HG03045 (cell line): ENCODE results near the gene BRSK2.
"Not testable (repeated sequence)": the region's sequence is repeated elsewhere in the genome, so short reads cannot be mapped to it uniquely, and the experiment has no call there.

Source experiments
- ATAC-seq: cut with Tn5 transposase; IDR thresholded peaks from one replicate; pipeline ENCODE4 v1.9.1; 2021; ENCODE audit warnings: mild to moderate bottlenecking, moderate library complexity; ENCODE audit not compliant: unreplicated experiment

The BRSK2 gene

GRCh38 chr11:1406571-1407485 is 17.1 kb downstream of the BRSK2 start:
- ATAC-seq: no peak

GRCh38 chr11:1407668-1408067 is 17.9 kb downstream of the BRSK2 start:
- ATAC-seq: no peak

GRCh38 chr11:1408346-1408745 is 18.6 kb downstream of the BRSK2 start:
- no peak for ATAC-seq

DNA sequence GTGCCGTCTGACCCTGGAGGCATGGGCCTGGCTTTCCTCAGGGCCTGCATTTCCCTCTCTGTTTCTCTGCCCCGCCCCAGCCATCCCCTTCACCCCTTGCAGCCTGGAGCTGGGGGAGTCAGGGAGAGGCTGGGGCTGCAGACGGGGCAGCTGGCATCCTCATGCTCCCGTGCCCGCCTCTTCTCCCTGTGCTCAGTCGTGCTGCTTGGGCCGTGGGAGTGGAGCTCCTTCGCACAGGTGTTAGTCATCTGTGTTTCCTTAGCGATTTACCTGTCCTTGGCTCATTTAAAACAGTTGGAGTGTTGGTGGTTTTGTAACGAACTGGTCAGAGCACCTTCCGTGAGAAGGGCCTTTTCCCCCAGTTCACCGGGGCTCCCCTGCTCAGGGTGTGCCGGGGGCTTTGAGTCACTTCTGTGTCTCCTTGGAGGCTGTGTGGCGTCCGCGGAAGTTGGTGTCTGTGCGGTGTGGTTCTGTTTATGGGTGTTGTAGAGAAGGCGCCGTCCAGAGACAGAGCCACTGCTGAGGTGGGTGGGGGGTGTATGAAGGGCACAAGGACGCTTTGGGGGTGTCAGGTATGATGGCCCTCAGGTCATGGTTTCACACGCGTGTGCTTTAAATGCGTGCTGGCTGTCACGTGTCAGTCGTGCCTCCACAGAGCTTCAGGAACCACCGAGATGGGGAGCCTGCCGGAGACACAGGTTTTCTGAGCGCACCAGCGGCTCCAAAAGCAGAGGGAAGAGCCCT is 19.5 kb downstream of the BRSK2 start:
- no peak for ATAC-seq

DNA sequence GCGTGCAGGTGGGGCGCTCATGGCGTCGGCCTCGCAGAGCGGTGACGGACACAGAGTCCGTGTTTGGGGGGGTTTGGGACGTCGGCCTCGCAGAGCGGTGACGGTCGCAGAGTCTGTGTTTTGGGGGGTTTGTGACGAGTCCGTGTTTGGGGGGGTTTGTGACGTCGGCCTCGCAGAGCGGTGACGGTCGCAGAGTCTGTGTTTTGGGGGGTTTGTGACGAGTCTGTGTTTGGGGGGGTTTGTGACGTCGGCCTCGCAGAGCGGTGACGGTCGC is 20.1 kb downstream of the BRSK2 start:
- not testable (repeated sequence) for ATAC-seq

- ATAC-seq: no peak
These were observed 20.9 kb downstream of the BRSK2 start for GRCh38 chr11:1410366-1411291.

- no peak for ATAC-seq
These were observed 21.6 kb downstream of the BRSK2 start for GRCh38 chr11:1411301-1411700.

- not testable (repeated sequence) for ATAC-seq
These were observed 22.0 kb downstream of the BRSK2 start for GRCh38 chr11:1411739-1412138.

DNA sequence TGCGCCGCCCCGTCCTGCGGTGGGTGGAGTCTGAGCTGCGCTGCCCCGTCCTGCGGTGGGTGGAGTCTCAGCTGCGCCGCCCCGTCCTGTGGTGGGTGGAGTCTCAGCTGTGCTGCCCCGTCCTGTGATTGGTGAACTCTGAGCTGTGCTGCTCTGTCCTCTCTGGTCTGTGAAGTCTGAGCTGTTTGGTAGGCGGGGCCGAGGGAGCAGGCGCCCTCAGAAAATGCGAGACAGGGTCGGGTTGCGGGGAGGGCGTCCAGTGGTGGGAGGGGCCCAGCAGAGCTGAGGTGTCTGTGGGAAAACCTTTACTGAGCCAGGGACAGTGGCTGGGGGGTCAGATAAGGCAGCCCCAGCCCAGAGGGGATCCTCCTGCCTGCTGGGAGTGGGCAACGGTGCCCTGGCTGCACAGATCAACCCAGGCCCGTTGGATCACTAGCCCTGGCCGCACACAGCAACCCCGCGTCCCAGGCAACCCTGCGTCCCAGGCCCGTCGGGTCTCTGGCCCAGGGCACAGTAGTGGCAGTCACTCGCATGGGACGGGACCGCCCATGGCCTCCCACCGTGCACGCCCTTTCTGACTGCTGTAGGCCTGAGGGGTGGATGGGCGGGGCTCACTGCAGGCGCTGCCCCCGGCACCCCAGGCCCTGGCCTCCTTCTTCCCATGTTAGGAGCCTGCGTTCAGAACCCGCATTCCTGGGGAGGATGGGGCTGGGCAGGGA is 22.8 kb downstream of the BRSK2 start:
- ATAC-seq: no peak

- ATAC-seq: no peak
These were observed 24.9 kb downstream of the BRSK2 start for GRCh38 chr11:1414650-1415049.

DNA sequence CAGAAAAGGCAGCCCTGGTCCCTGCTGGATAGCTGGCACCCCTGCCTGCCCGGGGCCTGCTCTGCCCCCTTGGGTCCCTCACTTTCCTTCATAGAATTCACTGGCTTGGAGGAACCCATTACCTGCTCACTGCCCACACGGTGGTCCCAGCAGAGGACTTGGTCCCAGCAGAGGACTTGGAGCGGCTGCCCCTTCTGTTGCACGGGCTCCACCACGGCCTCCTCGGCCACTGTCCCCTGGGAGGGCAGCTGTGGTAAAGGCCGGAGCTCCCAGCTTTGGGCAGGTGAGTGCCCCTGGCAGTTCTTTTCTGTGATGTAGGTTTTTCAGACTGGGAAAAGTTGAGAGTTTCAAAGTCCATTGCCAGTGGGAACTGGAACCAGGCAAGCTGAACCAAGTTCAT is 25.9 kb downstream of the BRSK2 start:
- ATAC-seq: no peak

DNA sequence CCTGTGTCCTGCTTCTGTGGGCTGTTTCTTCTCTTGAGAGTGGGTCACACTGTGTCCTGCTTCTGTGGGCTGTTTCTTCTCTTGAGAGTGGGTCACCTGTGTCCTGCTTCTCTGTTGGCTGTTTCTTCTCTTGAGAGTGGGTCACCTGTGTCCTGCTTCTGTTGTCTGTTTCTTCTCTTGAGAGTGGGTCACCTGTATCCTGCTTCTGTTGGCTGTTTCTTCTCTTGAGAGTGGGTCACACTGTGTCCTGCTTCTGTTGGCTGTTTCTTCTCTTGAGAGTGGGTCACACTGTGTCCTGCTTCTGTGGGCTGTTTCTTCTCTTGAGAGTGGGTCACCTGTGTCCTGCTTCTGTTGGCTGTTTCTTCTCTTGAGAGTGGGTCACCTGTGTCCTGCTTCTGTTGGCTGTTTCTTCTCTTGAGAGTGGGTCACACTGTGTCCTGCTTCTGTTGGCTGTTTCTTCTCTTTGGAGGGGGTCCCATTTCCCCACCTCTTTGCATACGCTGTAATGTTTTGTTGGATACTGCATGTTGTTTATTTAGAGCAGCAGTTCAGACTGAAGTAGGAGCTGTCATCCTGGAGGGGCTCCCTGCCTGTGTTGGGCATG is 28.6 kb downstream of the BRSK2 start:
- not testable (repeated sequence) for ATAC-seq

DNA sequence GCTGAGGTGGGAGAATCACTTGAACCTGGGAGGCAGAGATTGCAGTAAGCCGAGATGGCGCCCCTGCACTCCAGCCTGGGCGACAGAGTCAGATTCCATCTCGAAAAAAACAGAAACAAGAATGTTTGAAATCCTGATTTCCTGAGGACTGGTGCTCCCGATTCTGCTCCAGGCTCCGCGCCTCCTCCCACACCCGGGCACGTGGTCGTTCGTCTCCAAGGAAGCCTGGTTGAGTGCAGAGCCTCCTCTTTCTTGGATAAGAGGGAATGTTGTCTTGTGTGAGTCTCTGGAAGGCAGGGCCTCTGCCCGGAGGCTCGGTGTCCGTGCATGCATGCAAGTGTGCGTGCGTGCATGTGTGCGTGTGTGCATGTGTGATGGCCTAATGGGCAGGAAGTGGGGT is 30.1 kb downstream of the BRSK2 start:
- no peak for ATAC-seq

DNA sequence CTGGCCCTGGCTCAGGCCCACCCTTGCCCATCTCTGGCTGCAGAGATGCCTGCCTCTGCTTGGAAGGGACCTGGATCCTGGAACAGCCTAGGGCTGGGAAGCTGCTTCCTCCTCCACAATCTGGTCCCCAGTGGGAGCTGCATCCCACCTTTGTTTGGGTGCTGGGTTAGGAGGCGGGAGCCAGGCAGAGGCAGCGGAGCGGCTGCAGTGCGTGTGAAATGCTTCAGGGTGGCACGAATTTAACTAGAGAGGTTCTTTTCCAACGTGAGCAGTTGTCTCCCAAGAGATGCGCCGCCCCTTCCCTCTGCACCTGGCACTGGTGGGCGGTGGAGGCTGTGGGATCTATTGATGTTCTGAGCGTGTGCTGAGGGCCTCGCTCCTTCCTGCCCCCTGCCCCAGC is 31.6 kb downstream of the BRSK2 start:
- ATAC-seq: no peak

GRCh38 chr11:1422481-1422880 is 32.7 kb downstream of the BRSK2 start:
- no peak for ATAC-seq

DNA sequence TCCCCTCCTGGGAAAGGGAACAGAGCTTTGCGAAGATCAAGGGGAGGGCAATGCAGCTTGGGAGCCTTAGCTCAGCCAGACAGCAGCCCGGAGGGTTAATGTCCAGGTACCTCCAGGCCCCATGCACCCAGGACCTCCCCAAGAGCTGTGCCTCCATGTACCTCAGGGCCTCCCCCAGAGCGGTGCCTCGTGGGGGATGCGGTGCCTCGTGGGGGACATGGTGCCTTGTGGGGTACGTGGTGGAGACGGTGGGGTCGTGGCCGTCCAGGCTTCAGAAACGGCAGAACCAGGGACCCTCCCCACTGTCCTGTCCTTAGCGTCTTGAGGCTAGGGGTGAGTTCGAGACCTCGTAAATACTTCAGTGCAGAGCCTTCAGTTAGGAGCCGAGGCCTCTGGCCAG is 33.2 kb downstream of the BRSK2 start:
- no peak for ATAC-seq

- ATAC-seq: not testable (repeated sequence)
These were observed 33.7 kb downstream of the BRSK2 start for GRCh38 chr11:1423406-1423805.

GRCh38 chr11:1425006-1425405 is 35.3 kb downstream of the BRSK2 start:
- ATAC-seq: no peak

DNA sequence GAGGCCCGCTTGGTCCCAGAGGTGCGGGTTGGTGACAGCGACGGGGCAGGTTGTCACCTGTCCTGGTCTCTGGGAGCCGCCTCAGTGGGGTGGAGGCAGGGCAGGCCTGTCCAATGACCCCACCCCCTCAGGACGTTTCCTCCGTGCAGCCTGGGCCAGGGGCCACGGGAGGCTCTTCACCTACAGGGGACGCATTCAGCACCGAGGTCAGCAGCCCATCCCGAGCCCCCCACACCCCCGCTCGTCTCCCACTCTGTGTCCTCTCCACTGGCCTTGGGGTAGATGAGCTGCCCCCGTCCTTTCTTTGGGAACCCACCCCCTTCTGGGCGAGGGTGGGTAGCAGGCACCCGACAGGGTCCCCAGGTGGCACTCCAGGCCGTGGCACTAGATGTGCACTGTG is 35.7 kb downstream of the BRSK2 start:
- no peak for ATAC-seq

GRCh38 chr11:1428762-1429316 is 39.1 kb downstream of the BRSK2 start:
- no peak for ATAC-seq
